ENCODE results near the gene SYNE2. TPM values are rescaled to one million over a fixed set of nuclear protein-coding genes. Genes with fewer than 3 reads are reported as not detected.

The SYNE2 gene
- total RNA-seq, 1 donor = 10.1 TPM

GRCh38 chr14:64244279-64244678 lies 391.5 kb downstream of the SYNE2 start:
- no peaks in the 10 kb centered on the region for H3K79me2 ChIP-seq (ENCODE audit: insufficient read depth, low read length)
- TF ChIP-seq CTCF (IDR thresholded peaks at IDR 0.05; ENCODE audit: extremely low read depth, low read depth, low read length) = no peak
- H3K9me3 ChIP-seq (ENCODE audit: low read depth, low read length) = no peaks in the 10 kb centered on the region
- peaks cover 34% of the 10 kb centered on the region for H3K27me3 ChIP-seq (ENCODE audit: insufficient read depth, low read length)
- H3K4me3 ChIP-seq (ENCODE audit: insufficient read depth, low read length) = no peak overlapping the region
- no peaks in the 10 kb centered on the region for H4K20me1 ChIP-seq (ENCODE audit: insufficient read depth, low read length)
- H3K36me3 ChIP-seq (ENCODE audit: insufficient read depth, low read length) = no peaks in the 10 kb centered on the region
- no peak for DNase-seq (ENCODE audit: insufficient read length, low spot score, missing footprints)
- no peak overlapping the region for H2AFZ ChIP-seq (ENCODE audit: low read length)
- H3K4me2 ChIP-seq (ENCODE audit: insufficient read depth, low read length) = no peak overlapping the region
- H3K4me1 ChIP-seq (ENCODE audit: insufficient read depth, low read length) = no peaks in the 10 kb centered on the region
- no peak overlapping the region for H3K27ac ChIP-seq (ENCODE audit: low read depth, low read length)

- DNase-seq (ENCODE audit: insufficient read length, low spot score, missing footprints) = no peak
- no peak overlapping the region for H2AFZ ChIP-seq (ENCODE audit: low read length)
- H4K20me1 ChIP-seq (ENCODE audit: insufficient read depth, low read length) = no peaks in the 10 kb centered on the region
- no peak for TF ChIP-seq CTCF (IDR thresholded peaks at IDR 0.05; ENCODE audit: extremely low read depth, low read depth, low read length)
- no peaks in the 10 kb centered on the region for H3K4me1 ChIP-seq (ENCODE audit: insufficient read depth, low read length)
- no peaks in the 10 kb centered on the region for H3K36me3 ChIP-seq (ENCODE audit: insufficient read depth, low read length)
- no peaks in the 10 kb centered on the region for H3K79me2 ChIP-seq (ENCODE audit: insufficient read depth, low read length)
- H3K4me2 ChIP-seq (ENCODE audit: insufficient read depth, low read length) = no peak overlapping the region
- no peak overlapping the region for H3K27ac ChIP-seq (ENCODE audit: low read depth, low read length)
- H3K27me3 ChIP-seq (ENCODE audit: insufficient read depth, low read length) = peaks cover 24% of the 10 kb centered on the region
- no peaks in the 10 kb centered on the region for H3K9me3 ChIP-seq (ENCODE audit: low read depth, low read length)
- no peak overlapping the region for H3K4me3 ChIP-seq (ENCODE audit: insufficient read depth, low read length)
Measured at GRCh38 chr14:64245491-64245890, 392.7 kb downstream of the SYNE2 start.

- no peaks in the 10 kb centered on the region for H3K4me1 ChIP-seq (ENCODE audit: insufficient read depth, low read length)
- DNase-seq (ENCODE audit: insufficient read length, low spot score, missing footprints) = no peak
- peaks cover 21% of the 10 kb centered on the region for H3K27me3 ChIP-seq (ENCODE audit: insufficient read depth, low read length)
- H2AFZ ChIP-seq (ENCODE audit: low read length) = no peak overlapping the region
- H3K36me3 ChIP-seq (ENCODE audit: insufficient read depth, low read length) = no peaks in the 10 kb centered on the region
- H3K79me2 ChIP-seq (ENCODE audit: insufficient read depth, low read length) = no peaks in the 10 kb centered on the region
- no peaks in the 10 kb centered on the region for H4K20me1 ChIP-seq (ENCODE audit: insufficient read depth, low read length)
- no peak for TF ChIP-seq CTCF (IDR thresholded peaks at IDR 0.05; ENCODE audit: extremely low read depth, low read depth, low read length)
- no peak overlapping the region for H3K4me2 ChIP-seq (ENCODE audit: insufficient read depth, low read length)
- no peak overlapping the region for H3K27ac ChIP-seq (ENCODE audit: low read depth, low read length)
- H3K9me3 ChIP-seq (ENCODE audit: low read depth, low read length) = no peaks in the 10 kb centered on the region
- H3K4me3 ChIP-seq (ENCODE audit: insufficient read depth, low read length) = no peak overlapping the region
Measured at GRCh38 chr14:64246688-64247087, 393.9 kb downstream of the SYNE2 start.

- Histone ChIP-seq H3K4me2 (ENCODE audit: insufficient read depth, low read length) (no peak overlapping the region), H3K9me3 (ENCODE audit: low read depth, low read length) (no peaks in the 10 kb centered on the region), H3K79me2 (ENCODE audit: insufficient read depth, low read length) (no peaks in the 10 kb centered on the region), H3K4me1 (ENCODE audit: insufficient read depth, low read length) (no peaks in the 10 kb centered on the region), H2AFZ (ENCODE audit: low read length) (no peak overlapping the region), H4K20me1 (ENCODE audit: insufficient read depth, low read length) (no peaks in the 10 kb centered on the region), H3K36me3 (ENCODE audit: insufficient read depth, low read length) (no peaks in the 10 kb centered on the region), H3K27ac (ENCODE audit: low read depth, low read length) (no peak overlapping the region), H3K4me3 (ENCODE audit: insufficient read depth, low read length) (no peak overlapping the region), H3K27me3 (ENCODE audit: insufficient read depth, low read length) (peaks cover 21% of the 10 kb centered on the region)
- no peak for TF ChIP-seq CTCF (IDR thresholded peaks at IDR 0.05; ENCODE audit: extremely low read depth, low read depth, low read length)
- no peak for DNase-seq (ENCODE audit: insufficient read length, low spot score, missing footprints)
Measured at GRCh38 chr14:64247195-64247594, 394.4 kb downstream of the SYNE2 start.
